Upper lobe of left lung (tissue), 4 donors: ENCODE results near the gene APBA1.

Experiments
- EP300 ChIP-seq, 4 donors: sonication (generic); formaldehyde crosslinking; IDR thresholded peaks; one replicate each; pipeline ENCODE4 v1.5.1; 2017; ENCODE audit warnings: antibody characterized with exemption in 4 of 4, control low read depth in 2 of 4
- TF ChIP-seq, protein P1 (sequence below), 6 experiments: fragments of 450-650 bp in 4 of 6; fragments of 200-600 bp in 2 of 6; sonication (generic) in 2 of 6; IDR thresholded peaks; one replicate each; pipeline ENCODE4 v1.5.1; 2016 to 2019; ENCODE audit warnings: antibody characterized with exemption in 6 of 6

DNA sequence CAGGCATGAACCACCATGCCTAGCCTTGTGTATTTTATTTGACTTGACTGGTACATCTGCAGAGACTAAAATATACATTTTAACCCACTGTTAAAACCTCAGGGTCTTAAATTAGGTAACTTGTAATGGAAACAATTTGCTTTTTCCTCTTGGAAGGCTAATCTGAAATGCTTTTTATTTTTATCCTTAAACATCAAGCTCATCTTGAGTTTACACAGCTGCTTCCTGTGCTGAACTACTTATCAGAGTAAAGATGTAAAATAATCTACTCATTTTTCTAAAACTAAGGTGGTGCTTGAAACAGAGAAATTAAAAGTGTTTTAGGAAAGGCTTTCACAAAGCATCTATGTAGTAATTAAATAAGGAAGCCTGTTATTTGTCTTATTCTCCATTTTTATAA, 203.0 kb downstream of the APBA1 start:
- TF ChIP-seq, protein P1, sequence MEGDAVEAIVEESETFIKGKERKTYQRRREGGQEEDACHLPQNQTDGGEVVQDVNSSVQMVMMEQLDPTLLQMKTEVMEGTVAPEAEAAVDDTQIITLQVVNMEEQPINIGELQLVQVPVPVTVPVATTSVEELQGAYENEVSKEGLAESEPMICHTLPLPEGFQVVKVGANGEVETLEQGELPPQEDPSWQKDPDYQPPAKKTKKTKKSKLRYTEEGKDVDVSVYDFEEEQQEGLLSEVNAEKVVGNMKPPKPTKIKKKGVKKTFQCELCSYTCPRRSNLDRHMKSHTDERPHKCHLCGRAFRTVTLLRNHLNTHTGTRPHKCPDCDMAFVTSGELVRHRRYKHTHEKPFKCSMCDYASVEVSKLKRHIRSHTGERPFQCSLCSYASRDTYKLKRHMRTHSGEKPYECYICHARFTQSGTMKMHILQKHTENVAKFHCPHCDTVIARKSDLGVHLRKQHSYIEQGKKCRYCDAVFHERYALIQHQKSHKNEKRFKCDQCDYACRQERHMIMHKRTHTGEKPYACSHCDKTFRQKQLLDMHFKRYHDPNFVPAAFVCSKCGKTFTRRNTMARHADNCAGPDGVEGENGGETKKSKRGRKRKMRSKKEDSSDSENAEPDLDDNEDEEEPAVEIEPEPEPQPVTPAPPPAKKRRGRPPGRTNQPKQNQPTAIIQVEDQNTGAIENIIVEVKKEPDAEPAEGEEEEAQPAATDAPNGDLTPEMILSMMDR (IDR thresholded peaks at IDR 0.05): no peak
- TF ChIP-seq EP300 (IDR thresholded peaks at IDR 0.05): no peak
